ENCODE measurements around the gene GRIK2.

DNA sequence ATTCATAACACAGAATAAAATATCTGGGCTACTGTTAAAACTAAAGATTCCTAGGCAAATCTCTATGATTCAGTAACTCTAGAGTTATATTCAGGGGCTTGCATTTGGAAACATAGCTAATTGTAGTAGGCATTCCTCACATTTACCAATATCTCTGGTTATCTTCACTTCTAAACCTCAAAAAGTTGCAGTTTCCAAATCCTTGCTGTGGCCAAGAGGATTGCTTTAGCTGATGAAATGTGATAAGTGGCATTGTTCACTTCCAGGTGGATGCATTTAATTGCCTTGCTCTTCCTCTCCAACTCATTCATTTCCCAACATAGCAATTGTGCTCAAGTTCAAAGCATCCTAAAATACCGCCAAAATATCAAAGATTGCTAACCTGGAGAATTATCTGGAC lies 246.6 kb downstream of the GRIK2 start:
- no peak for TF ChIP-seq POLR2A (IDR thresholded peaks at IDR 0.05)
- TF ChIP-seq, protein P1, sequence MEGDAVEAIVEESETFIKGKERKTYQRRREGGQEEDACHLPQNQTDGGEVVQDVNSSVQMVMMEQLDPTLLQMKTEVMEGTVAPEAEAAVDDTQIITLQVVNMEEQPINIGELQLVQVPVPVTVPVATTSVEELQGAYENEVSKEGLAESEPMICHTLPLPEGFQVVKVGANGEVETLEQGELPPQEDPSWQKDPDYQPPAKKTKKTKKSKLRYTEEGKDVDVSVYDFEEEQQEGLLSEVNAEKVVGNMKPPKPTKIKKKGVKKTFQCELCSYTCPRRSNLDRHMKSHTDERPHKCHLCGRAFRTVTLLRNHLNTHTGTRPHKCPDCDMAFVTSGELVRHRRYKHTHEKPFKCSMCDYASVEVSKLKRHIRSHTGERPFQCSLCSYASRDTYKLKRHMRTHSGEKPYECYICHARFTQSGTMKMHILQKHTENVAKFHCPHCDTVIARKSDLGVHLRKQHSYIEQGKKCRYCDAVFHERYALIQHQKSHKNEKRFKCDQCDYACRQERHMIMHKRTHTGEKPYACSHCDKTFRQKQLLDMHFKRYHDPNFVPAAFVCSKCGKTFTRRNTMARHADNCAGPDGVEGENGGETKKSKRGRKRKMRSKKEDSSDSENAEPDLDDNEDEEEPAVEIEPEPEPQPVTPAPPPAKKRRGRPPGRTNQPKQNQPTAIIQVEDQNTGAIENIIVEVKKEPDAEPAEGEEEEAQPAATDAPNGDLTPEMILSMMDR (IDR thresholded peaks at IDR 0.05) = no peak

All from thyroid gland (tissue), 4 donors.